HepG2 (cell line): ENCODE results near the gene C14orf93. TPM values are rescaled to one million over a fixed set of nuclear protein-coding genes. Genes with fewer than 3 reads are reported as not detected.

Source experiments
- AHR ChIP-seq: IDR thresholded peaks from 2 replicates; pipeline ENCODE4 v1.6.1; 2018; ENCODE audit warnings: missing genetic modification reagents, missing compliant biosample characterization
- CEBPG ChIP-seq: IDR thresholded peaks from 2 replicates; pipeline ENCODE4 v1.6.1; 2016
- ELF1 ChIP-seq: sonication (generic); formaldehyde crosslinking; IDR thresholded peaks from 2 replicates; pipeline ENCODE4 v1.4.0; 2020; ENCODE audit warnings: missing genetic modification reagents
- ETV5 ChIP-seq: IDR thresholded peaks from 2 replicates; pipeline ENCODE4 v1.6.1; 2018; ENCODE audit warnings: missing biosample characterization, missing genetic modification reagents, inconsistent platforms, borderline replicate concordance
- GATA4 ChIP-seq: sonication (generic); IDR thresholded peaks from 2 replicates; pipeline ENCODE4 v1.6.1; 2016; ENCODE audit warnings: antibody characterized with exemption, low read depth, borderline replicate concordance
- HNF1B ChIP-seq: sonication (generic); formaldehyde crosslinking; IDR thresholded peaks from 2 replicates; pipeline ENCODE4 v1.5.1; 2020; ENCODE audit warnings: mild to moderate bottlenecking, moderate library complexity, missing genetic modification reagents
- JARID2 ChIP-seq: sonication (generic); formaldehyde crosslinking; IDR thresholded peaks from 2 replicates; pipeline ENCODE4 v1.8.1; 2023; ENCODE audit warnings: missing genetic modification reagents, inconsistent platforms; ENCODE audit not compliant: insufficient replicate concordance
- KDM5A ChIP-seq: fragments of 200-600 bp; sonication (generic); IDR thresholded peaks from 2 replicates; pipeline ENCODE4 v1.7.0; 2018; ENCODE audit warnings: antibody characterized with exemption, mild to moderate bottlenecking, low read length, borderline replicate concordance
- KLF11 ChIP-seq: IDR thresholded peaks from 2 replicates; pipeline ENCODE4 v1.6.1; 2016; ENCODE audit warnings: missing compliant biosample characterization
- RFXANK ChIP-seq: IDR thresholded peaks from 2 replicates; pipeline ENCODE4 v1.6.1; 2016
- TARDBP ChIP-seq: sonication (generic); formaldehyde crosslinking; IDR thresholded peaks from 2 replicates; pipeline ENCODE4 v1.8.0; 2022; ENCODE audit warnings: mild to moderate bottlenecking, missing genetic modification reagents
- TRIM24 ChIP-seq: sonication (generic); formaldehyde crosslinking; IDR thresholded peaks from 2 replicates; pipeline ENCODE4 v1.8.0; 2022; ENCODE audit warnings: mild to moderate bottlenecking, missing genetic modification reagents
- ZNF10 ChIP-seq: sonication (generic); formaldehyde crosslinking; IDR thresholded peaks from 2 replicates; pipeline ENCODE4 v1.4.0; 2020; ENCODE audit warnings: mild to moderate bottlenecking, low read depth, missing genetic modification reagents, borderline replicate concordance
- ZNF580 ChIP-seq: IDR thresholded peaks from 2 replicates; pipeline ENCODE4 v1.6.1; 2016; ENCODE audit warnings: low read depth, borderline replicate concordance
- polyA plus RNA-seq, 8 experiments: library from polyadenylated mRNA; depleted of rRNA in 3 of 8; stranded (reverse) in 7 of 8; unstranded in 1 of 8; fragments of >200 nt; fragmentation: Illumina TruSeq in 4 of 8; extraction: Trizol in 4 of 8; gene quantifications; 2 replicates each; pipeline versions ENCODE4 v1.2.1 to v1.2.3, GENCODE V29; 2011 to 2016; ENCODE audit warnings: low read depth in 4 of 8, missing spikeins in 1 of 8, mixed read lengths in 1 of 8; ENCODE audit not compliant: insufficient read depth in 1 of 8
- total RNA-seq, 5 experiments: library from RNA; depleted of rRNA; stranded (reverse); fragments of >200 nt; fragmentation: Illumina TruSeq; extraction: Trizol; gene quantifications; 2 replicates each; pipeline ENCODE4 v1.2.3, GENCODE V29; 2016; ENCODE audit warnings: low read depth in 1 of 5
- TF ChIP-seq, protein P1 (sequence below): sonication (generic); formaldehyde crosslinking; IDR thresholded peaks from 2 replicates; pipeline ENCODE4 v1.4.0; 2020; ENCODE audit warnings: missing genetic modification reagents
- TF ChIP-seq, protein P2 (sequence below), 2 experiments: fragments of 450-650 bp in 1 of 2; sonication (generic) in 1 of 2; formaldehyde crosslinking in 1 of 2; IDR thresholded peaks; 2 replicates each; pipeline versions ENCODE4 v1.6.1 to v1.8.0; 2016 to 2022; ENCODE audit warnings: antibody characterized with exemption in 1 of 2, mild to moderate bottlenecking in 1 of 2, missing genetic modification reagents in 1 of 2
- TF ChIP-seq, protein P3 (sequence below): sonication (generic); formaldehyde crosslinking; IDR thresholded peaks from 2 replicates; pipeline ENCODE4 v1.4.0; 2020; ENCODE audit warnings: missing genetic modification reagents

Gene C14orf93
- total and polyA plus RNA-seq, 2 of the 13 experiments (the other 11 are each of a cell fraction or from before 2014, with no cell fraction given): 11.4 to 22.5 TPM

- 0 out of 2 replicates have a peak, but pooled peaks have one; percentile 20 for TF ChIP-seq TARDBP (CRISPR knock-in tag)
- TF ChIP-seq HNF1B (CRISPR knock-in tag): no peak
- TF ChIP-seq JARID2 (CRISPR knock-in tag): no peak
- no peak for TF ChIP-seq KLF11
- TF ChIP-seq, protein P1, sequence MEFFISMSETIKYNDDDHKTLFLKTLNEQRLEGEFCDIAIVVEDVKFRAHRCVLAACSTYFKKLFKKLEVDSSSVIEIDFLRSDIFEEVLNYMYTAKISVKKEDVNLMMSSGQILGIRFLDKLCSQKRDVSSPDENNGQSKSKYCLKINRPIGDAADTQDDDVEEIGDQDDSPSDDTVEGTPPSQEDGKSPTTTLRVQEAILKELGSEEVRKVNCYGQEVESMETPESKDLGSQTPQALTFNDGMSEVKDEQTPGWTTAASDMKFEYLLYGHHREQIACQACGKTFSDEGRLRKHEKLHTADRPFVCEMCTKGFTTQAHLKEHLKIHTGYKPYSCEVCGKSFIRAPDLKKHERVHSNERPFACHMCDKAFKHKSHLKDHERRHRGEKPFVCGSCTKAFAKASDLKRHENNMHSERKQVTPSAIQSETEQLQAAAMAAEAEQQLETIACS (CRISPR knock-in tag): 0 out of 2 replicates have a peak, but pooled peaks have one; percentile 17
- TF ChIP-seq ZNF580 (CRISPR knock-in tag): no peak
- TF ChIP-seq ETV5: no peak
- TF ChIP-seq TRIM24: no peak
- peak; percentile 39; the same call in 1 of the 2 replicates for TF ChIP-seq AHR (CRISPR knock-in tag)
- no peak for TF ChIP-seq CEBPG (CRISPR knock-in tag)
- TF ChIP-seq ELF1 (CRISPR knock-in tag): no peak
- TF ChIP-seq GATA4: no peak
- no peak for TF ChIP-seq KDM5A
- TF ChIP-seq, protein P2, sequence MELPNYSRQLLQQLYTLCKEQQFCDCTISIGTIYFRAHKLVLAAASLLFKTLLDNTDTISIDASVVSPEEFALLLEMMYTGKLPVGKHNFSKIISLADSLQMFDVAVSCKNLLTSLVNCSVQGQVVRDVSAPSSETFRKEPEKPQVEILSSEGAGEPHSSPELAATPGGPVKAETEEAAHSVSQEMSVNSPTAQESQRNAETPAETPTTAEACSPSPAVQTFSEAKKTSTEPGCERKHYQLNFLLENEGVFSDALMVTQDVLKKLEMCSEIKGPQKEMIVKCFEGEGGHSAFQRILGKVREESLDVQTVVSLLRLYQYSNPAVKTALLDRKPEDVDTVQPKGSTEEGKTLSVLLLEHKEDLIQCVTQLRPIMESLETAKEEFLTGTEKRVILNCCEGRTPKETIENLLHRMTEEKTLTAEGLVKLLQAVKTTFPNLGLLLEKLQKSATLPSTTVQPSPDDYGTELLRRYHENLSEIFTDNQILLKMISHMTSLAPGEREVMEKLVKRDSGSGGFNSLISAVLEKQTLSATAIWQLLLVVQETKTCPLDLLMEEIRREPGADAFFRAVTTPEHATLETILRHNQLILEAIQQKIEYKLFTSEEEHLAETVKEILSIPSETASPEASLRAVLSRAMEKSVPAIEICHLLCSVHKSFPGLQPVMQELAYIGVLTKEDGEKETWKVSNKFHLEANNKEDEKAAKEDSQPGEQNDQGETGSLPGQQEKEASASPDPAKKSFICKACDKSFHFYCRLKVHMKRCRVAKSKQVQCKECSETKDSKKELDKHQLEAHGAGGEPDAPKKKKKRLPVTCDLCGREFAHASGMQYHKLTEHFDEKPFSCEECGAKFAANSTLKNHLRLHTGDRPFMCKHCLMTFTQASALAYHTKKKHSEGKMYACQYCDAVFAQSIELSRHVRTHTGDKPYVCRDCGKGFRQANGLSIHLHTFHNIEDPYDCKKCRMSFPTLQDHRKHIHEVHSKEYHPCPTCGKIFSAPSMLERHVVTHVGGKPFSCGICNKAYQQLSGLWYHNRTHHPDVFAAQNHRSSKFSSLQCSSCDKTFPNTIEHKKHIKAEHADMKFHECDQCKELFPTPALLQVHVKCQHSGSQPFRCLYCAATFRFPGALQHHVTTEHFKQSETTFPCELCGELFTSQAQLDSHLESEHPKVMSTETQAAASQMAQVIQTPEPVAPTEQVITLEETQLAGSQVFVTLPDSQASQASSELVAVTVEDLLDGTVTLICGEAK (IDR thresholded peaks at IDR 0.05): no peak
- TF ChIP-seq, protein P2 (CRISPR knock-in tag; IDR thresholded peaks at IDR 0.05): no peak
- no peak for TF ChIP-seq ZNF10 (CRISPR knock-in tag)
- TF ChIP-seq, protein P3, sequence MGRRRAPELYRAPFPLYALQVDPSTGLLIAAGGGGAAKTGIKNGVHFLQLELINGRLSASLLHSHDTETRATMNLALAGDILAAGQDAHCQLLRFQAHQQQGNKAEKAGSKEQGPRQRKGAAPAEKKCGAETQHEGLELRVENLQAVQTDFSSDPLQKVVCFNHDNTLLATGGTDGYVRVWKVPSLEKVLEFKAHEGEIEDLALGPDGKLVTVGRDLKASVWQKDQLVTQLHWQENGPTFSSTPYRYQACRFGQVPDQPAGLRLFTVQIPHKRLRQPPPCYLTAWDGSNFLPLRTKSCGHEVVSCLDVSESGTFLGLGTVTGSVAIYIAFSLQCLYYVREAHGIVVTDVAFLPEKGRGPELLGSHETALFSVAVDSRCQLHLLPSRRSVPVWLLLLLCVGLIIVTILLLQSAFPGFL (CRISPR knock-in tag): no peak
- no peak for TF ChIP-seq RFXANK (CRISPR knock-in tag)
These were observed 14.7 kb upstream of the C14orf93 start (continued) for GRCh38 chr14:23024612-23025075.
